Fibroblast of lung (primary cell): ENCODE measurements around the gene KCNH1. TPM values are rescaled to one million over a fixed set of nuclear protein-coding genes. Genes with fewer than 3 reads are reported as not detected.
A peak's percentile ranks its signal among the peaks of the same experiment; 100 is the strongest.

Source experiments
- DNase-seq, 2 donors: peaks; one replicate each; pipeline versions ENCODE4 v3.0.0 to v3.0.0-alpha.2; 2010; ENCODE audit warnings: low read depth in 2 of 2
- H2AFZ ChIP-seq: 2 replicates; pipeline ENCODE4 v1.5.1; 2012; ENCODE audit warnings: low read length, control low read depth, inconsistent platforms
- H3K27ac ChIP-seq: 2 replicates; pipeline ENCODE4 v1.5.1; 2011; ENCODE audit warnings: low read length, control low read depth; ENCODE audit not compliant: insufficient read depth
- H3K27me3 ChIP-seq: 2 replicates; pipeline ENCODE4 v1.5.1; 2011; ENCODE audit warnings: mild to moderate bottlenecking, low read length; ENCODE audit not compliant: control insufficient read depth, insufficient read depth
- H3K36me3 ChIP-seq: 2 replicates; pipeline ENCODE4 v1.5.1; 2011; ENCODE audit warnings: low read length; ENCODE audit not compliant: control insufficient read depth, insufficient read depth
- H3K4me1 ChIP-seq: 2 replicates; pipeline ENCODE4 v1.5.1; 2011; ENCODE audit warnings: low read length; ENCODE audit not compliant: control insufficient read depth, insufficient read depth; ENCODE audit errors: extremely low read depth
- H3K4me2 ChIP-seq: 2 replicates; pipeline ENCODE4 v1.5.1; 2011; ENCODE audit warnings: low read length, control low read depth; ENCODE audit not compliant: insufficient read depth; ENCODE audit errors: extremely low read depth
- H3K4me3 ChIP-seq, 4 experiments: fragments of 200-600 bp in 1 of 4; sonication (generic) in 1 of 4; replicated peaks in 1 of 4; 2 replicates each; pipeline ENCODE4 v1.5.1; 2011 to 2016; ENCODE audit warnings: low read length in 4 of 4, low read depth in 3 of 4, mild to moderate bottlenecking in 3 of 4, control low read depth in 2 of 4, inconsistent platforms in 1 of 4, mixed read lengths in 1 of 4; ENCODE audit not compliant: insufficient read depth in 1 of 4; ENCODE audit errors: control extremely low read depth in 1 of 4
- H3K79me2 ChIP-seq: 2 replicates; pipeline ENCODE4 v1.5.1; 2012; ENCODE audit warnings: mild to moderate bottlenecking, low read length, inconsistent platforms; ENCODE audit not compliant: control insufficient read depth, insufficient read depth
- H3K9ac ChIP-seq: 2 replicates; pipeline ENCODE4 v1.5.1; 2011; ENCODE audit warnings: mild to moderate bottlenecking, low read length, control low read depth; ENCODE audit not compliant: insufficient read depth
- H3K9me3 ChIP-seq: 2 replicates; pipeline ENCODE4 v1.5.1; 2012; ENCODE audit warnings: low read depth, low read length; ENCODE audit not compliant: control insufficient read depth, insufficient read depth
- H4K20me1 ChIP-seq: 2 replicates; pipeline ENCODE4 v1.5.1; 2011; ENCODE audit warnings: low read length; ENCODE audit not compliant: control insufficient read depth, insufficient read depth; ENCODE audit errors: extremely low read depth
- EZH2 ChIP-seq: IDR thresholded peaks from 2 replicates; pipeline ENCODE4 v1.5.1; 2012; ENCODE audit warnings: low read length, control low read depth, mild to moderate bottlenecking; ENCODE audit errors: missing control alignments
- polyA plus RNA-seq, 2 donors: library from polyadenylated mRNA; depleted of rRNA in 1 of 2; stranded (reverse) in 1 of 2; unstranded in 1 of 2; fragments of >200 nt; gene quantifications; 2 replicates each; pipeline ENCODE4 v1.2.1, GENCODE V29; 2011 to 2012; ENCODE audit warnings: missing spikeins in 1 of 2
- total RNA-seq: library from RNA; depleted of rRNA; stranded (reverse); fragments of >200 nt; gene quantifications from 2 replicates; pipeline ENCODE4 v1.2.1, GENCODE V29; 2014
- TF ChIP-seq, protein P1 (sequence below), 2 donors: IDR thresholded peaks in 1 of 2; conservative IDR thresholded peaks in 1 of 2; 1 replicate in 1 of 2; 2 replicates in 1 of 2; pipeline ENCODE4 v1.5.1; 2011 to 2012; ENCODE audit warnings: low read length in 2 of 2, control low read depth in 1 of 2, inconsistent platforms in 1 of 2, low read depth in 1 of 2, mild to moderate bottlenecking in 1 of 2

KCNH1 gene
- total and polyA plus RNA-seq, 2 donors (not counting 1 experiment from before 2014, with no cell fraction given), result 0.17 to 1.5 TPM

DNA sequence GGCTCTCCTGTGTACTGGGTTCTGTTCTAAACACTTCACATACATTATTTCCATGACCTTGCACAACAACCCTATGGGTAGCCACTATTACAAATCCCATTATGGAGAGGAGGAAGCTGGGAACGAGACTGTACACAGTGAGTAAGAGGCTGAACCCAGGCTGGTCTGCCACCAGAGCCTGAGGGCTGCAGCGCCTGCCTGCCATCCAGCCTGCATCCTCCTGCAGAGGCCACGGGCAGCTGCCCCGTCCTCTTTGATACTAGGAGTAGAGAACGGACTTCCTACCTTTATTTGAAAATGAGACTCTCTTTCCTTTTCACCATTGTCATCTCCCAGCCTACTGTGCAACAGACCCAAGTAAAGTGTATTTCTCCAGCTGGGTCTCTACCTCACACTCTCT, 435.3 kb downstream of the KCNH1 start:
- no peak overlapping the region for H3K27ac ChIP-seq
- H3K9me3 ChIP-seq, result no peaks in the 10 kb centered on the region
- no peak for DNase-seq
- no peaks in the 10 kb centered on the region for H3K79me2 ChIP-seq
- H3K4me2 ChIP-seq, result no peak overlapping the region
- TF ChIP-seq EZH2, result no peak
- TF ChIP-seq, protein P1, sequence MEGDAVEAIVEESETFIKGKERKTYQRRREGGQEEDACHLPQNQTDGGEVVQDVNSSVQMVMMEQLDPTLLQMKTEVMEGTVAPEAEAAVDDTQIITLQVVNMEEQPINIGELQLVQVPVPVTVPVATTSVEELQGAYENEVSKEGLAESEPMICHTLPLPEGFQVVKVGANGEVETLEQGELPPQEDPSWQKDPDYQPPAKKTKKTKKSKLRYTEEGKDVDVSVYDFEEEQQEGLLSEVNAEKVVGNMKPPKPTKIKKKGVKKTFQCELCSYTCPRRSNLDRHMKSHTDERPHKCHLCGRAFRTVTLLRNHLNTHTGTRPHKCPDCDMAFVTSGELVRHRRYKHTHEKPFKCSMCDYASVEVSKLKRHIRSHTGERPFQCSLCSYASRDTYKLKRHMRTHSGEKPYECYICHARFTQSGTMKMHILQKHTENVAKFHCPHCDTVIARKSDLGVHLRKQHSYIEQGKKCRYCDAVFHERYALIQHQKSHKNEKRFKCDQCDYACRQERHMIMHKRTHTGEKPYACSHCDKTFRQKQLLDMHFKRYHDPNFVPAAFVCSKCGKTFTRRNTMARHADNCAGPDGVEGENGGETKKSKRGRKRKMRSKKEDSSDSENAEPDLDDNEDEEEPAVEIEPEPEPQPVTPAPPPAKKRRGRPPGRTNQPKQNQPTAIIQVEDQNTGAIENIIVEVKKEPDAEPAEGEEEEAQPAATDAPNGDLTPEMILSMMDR (conservative IDR thresholded peaks at IDR 0.05 in 1 of 2, IDR thresholded peaks at IDR 0.05 in 1 of 2; ENCODE audit: low read depth in 1 of 2, low read length in 2 of 2), result no peak
- H4K20me1 ChIP-seq, result no peaks in the 10 kb centered on the region
- no peak overlapping the region for H3K9ac ChIP-seq
- no peaks in the 10 kb centered on the region for H3K4me1 ChIP-seq
- H2AFZ ChIP-seq, result no peak overlapping the region
- H3K4me3 ChIP-seq, result no peak overlapping the region
- no peaks in the 10 kb centered on the region for H3K27me3 ChIP-seq
- H3K36me3 ChIP-seq, result no peaks in the 10 kb centered on the region

DNA sequence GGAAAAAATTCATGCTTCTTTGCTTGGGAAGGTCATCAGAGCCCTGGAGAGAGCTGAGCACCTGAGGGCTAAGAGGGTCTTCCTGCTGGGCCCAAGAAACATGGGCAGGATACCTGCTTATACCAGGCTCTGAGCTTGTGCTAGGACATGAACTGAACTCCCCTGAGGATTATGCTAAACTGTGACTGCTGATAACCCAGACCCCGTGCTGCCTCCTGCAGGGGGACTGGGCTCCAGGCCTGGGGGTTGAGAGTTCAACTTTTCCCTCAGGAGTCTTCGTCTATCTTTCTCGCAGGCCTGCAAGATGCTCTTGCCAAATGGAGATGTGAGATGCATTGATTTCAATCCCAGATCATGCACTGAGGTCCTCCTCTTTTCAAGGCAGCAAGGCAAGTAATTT, 436.8 kb downstream of the KCNH1 start:
- DNase-seq, result no peak
- no peaks in the 10 kb centered on the region for H3K4me1 ChIP-seq
- no peak overlapping the region for H3K4me3 ChIP-seq
- H3K27ac ChIP-seq, result no peak overlapping the region
- no peaks in the 10 kb centered on the region for H3K9me3 ChIP-seq
- no peak overlapping the region for H3K4me2 ChIP-seq
- no peaks in the 10 kb centered on the region for H4K20me1 ChIP-seq
- no peak overlapping the region for H2AFZ ChIP-seq
- H3K36me3 ChIP-seq, result no peaks in the 10 kb centered on the region
- no peak overlapping the region for H3K9ac ChIP-seq
- no peak for TF ChIP-seq EZH2
- TF ChIP-seq, protein P1 (conservative IDR thresholded peaks at IDR 0.05 in 1 of 2, IDR thresholded peaks at IDR 0.05 in 1 of 2; ENCODE audit: low read depth in 1 of 2, low read length in 2 of 2), result no peak
- H3K79me2 ChIP-seq, result no peaks in the 10 kb centered on the region
- no peaks in the 10 kb centered on the region for H3K27me3 ChIP-seq

DNA sequence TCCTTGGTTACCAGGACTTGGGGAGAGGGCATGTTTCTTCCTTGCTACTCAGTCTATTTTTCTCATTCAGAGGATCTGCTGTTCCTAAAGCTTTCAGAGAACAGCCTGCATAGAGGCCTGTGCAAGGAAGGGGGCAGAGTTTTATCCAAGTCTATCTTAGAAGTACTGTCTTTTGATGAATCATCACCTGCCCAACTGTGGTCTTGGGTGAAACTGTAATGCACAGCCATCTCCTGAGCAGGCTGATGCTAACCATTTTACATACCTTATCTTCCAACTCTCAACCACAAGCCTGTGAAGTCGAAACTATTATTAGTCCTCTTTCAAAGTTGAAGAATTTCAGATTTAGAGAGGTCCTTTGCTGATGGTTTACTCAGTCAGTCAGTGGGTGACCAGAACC, 437.2 kb downstream of the KCNH1 start:
- peak in 1 of 2 donors; percentile 74 for DNase-seq

More for the DNA sequence above, 437.2 kb downstream of the KCNH1 start:
- H2AFZ ChIP-seq, result no peak overlapping the region
- no peak for TF ChIP-seq EZH2
- TF ChIP-seq, protein P1 (conservative IDR thresholded peaks at IDR 0.05 in 1 of 2, IDR thresholded peaks at IDR 0.05 in 1 of 2; ENCODE audit: low read depth in 1 of 2, low read length in 2 of 2), result no peak
- H3K9ac ChIP-seq, result no peak overlapping the region
- H3K27me3 ChIP-seq, result no peaks in the 10 kb centered on the region
- no peak overlapping the region for H3K4me2 ChIP-seq
- H3K36me3 ChIP-seq, result no peaks in the 10 kb centered on the region
- no peaks in the 10 kb centered on the region for H3K4me1 ChIP-seq
- H3K79me2 ChIP-seq, result no peaks in the 10 kb centered on the region
- H3K9me3 ChIP-seq, result no peaks in the 10 kb centered on the region
- H3K4me3 ChIP-seq, result no peak overlapping the region
- no peaks in the 10 kb centered on the region for H4K20me1 ChIP-seq
- H3K27ac ChIP-seq, result no peak overlapping the region
